Measurements from ENCODE around the gene PSORS1C1. TPM values are rescaled to one million over a fixed set of nuclear protein-coding genes. Genes with fewer than 3 reads are reported as not detected.
A peak's percentile ranks its signal among the peaks of the same experiment; 100 is the strongest.

Gene PSORS1C1
- total and polyA plus RNA-seq, 3 experiments from 2014 or later, result not detected

- Mint-ChIP-seq H3K9me3 (no peaks in the 10 kb centered on the region), H3K36me3 (peaks cover 3 to 35% (median 4%) of the 10 kb centered on the region in 3 donors), H3K27ac (peak overlapping the region in 1 of 8 donors; percentile 29), H3K27me3 (no peaks in the 10 kb centered on the region), H3K4me1 (peaks cover 23 to 35% (median 33%) of the 10 kb centered on the region in 3 donors), H3K4me3 (peak overlapping the region in 4 of 7 donors; percentile 25 to 90 (median 84))
- ChIA-PET POLR2A (no interaction called here), CTCF (no interaction called here)
- no peak overlapping the region for H3K4me3 ChIP-seq (ENCODE audit: low read length)
- no peaks in the 10 kb centered on the region for H3K27me3 ChIP-seq (ENCODE audit: insufficient read depth, low read length, poor library complexity, severe bottlenecking)
- no peak for DNase-seq
- no peaks in the 10 kb centered on the region for H3K9me3 ChIP-seq (ENCODE audit: low read length)
- H3K27ac ChIP-seq (ENCODE audit: low read depth, low read length), result no peak overlapping the region
- peaks cover 4% of the 10 kb centered on the region for H3K36me3 ChIP-seq (ENCODE audit: insufficient read depth, low read length)
- peaks cover 18% of the 10 kb centered on the region for H3K4me1 ChIP-seq (ENCODE audit: insufficient read depth, low read length)
Observed at GRCh38 chr6:31156641-31157040, 42.0 kb downstream of the PSORS1C1 start.

GRCh38 chr6:31157513-31158139 lies 43.0 kb downstream of the PSORS1C1 start, which contains the start of gene CCHCR1:
Gene CCHCR1, minus strand, starts transcription at chr6:31157802. Its CDS starts 202 bp downstream, at chr6:31157600.
- H3K27me3 Mint-ChIP-seq, result no peaks in the 10 kb centered on the region
- H3K4me1 ChIP-seq (ENCODE audit: insufficient read depth, low read length), result peaks cover 18% of the 10 kb centered on the region
- peaks cover 23 to 35% (median 33%) of the 10 kb centered on the region in 3 donors for H3K4me1 Mint-ChIP-seq
- H3K27ac ChIP-seq (ENCODE audit: low read depth, low read length), result peak within 1 kb of the TSS; percentile 70
- POLR2A ChIA-PET, result interaction anchor here (0.5 to 2.0 kb wide), 3 partner anchors 40 to 678 kb away, joined by 3 to 12 read pairs (median 4); no protein-coding TSS in a partner anchor
- H3K9me3 ChIP-seq (ENCODE audit: low read length), result no peaks in the 10 kb centered on the region
- peak within 1 kb of the TSS; percentile 80 to 98 (median 88) for H3K4me3 Mint-ChIP-seq
- CTCF ChIA-PET, result interaction anchor here (0.6 to 1.4 kb wide), 2 partner anchors 12 to 20 kb away, joined by 3 read pairs; no protein-coding TSS in a partner anchor
- H3K9me3 Mint-ChIP-seq, result no peaks in the 10 kb centered on the region
- H3K27me3 ChIP-seq (ENCODE audit: insufficient read depth, low read length, poor library complexity, severe bottlenecking), result no peaks in the 10 kb centered on the region
- H3K4me3 ChIP-seq (ENCODE audit: low read length), result peak within 1 kb of the TSS; percentile 88
- DNase-seq, result no peak
- peak within 1 kb of the TSS; percentile 10 to 96 (median 90) for H3K27ac Mint-ChIP-seq
- H3K36me3 ChIP-seq (ENCODE audit: insufficient read depth, low read length), result peaks cover 4% of the 10 kb centered on the region
- H3K36me3 Mint-ChIP-seq, result peaks cover 4 to 34% (median 6%) of the 10 kb centered on the region in 3 donors

- H3K27me3 Mint-ChIP-seq, result no peaks in the 10 kb centered on the region
- peak within 1 kb of the TSS; percentile 10 to 96 (median 90) for H3K27ac Mint-ChIP-seq
- H3K4me1 Mint-ChIP-seq, result peaks cover 23 to 35% (median 33%) of the 10 kb centered on the region in 3 donors
- no peaks in the 10 kb centered on the region for H3K9me3 ChIP-seq (ENCODE audit: low read length)
- POLR2A ChIA-PET, result interaction anchor here (0.5 to 2.0 kb wide), 4 partner anchors 9 to 678 kb away, joined by 3 to 12 read pairs (median 6); no protein-coding TSS in a partner anchor
- peak within 1 kb of the TSS; percentile 88 for H3K4me3 ChIP-seq (ENCODE audit: low read length)
- peak; percentile 99 to 100 (median 99) for DNase-seq
- peaks cover 18% of the 10 kb centered on the region for H3K4me1 ChIP-seq (ENCODE audit: insufficient read depth, low read length)
- CTCF ChIA-PET, result interaction anchor here (0.6 to 1.4 kb wide), 3 partner anchors 11 to 208 kb away, joined by 3 to 5 read pairs (median 3); no protein-coding TSS in a partner anchor
- peaks cover 4 to 31% (median 4%) of the 10 kb centered on the region in 3 donors for H3K36me3 Mint-ChIP-seq
- peak within 1 kb of the TSS; percentile 70 for H3K27ac ChIP-seq (ENCODE audit: low read depth, low read length)
- H3K36me3 ChIP-seq (ENCODE audit: insufficient read depth, low read length), result peaks cover 4% of the 10 kb centered on the region
- H3K4me3 Mint-ChIP-seq, result peak within 1 kb of the TSS; percentile 80 to 98 (median 88)
- H3K9me3 Mint-ChIP-seq, result no peaks in the 10 kb centered on the region
- H3K27me3 ChIP-seq (ENCODE audit: insufficient read depth, low read length, poor library complexity, severe bottlenecking), result no peaks in the 10 kb centered on the region
Observed at GRCh38 chr6:31158140-31158862, 43.7 kb downstream of the PSORS1C1 start, which contains the start of gene TCF19. Gene TCF19, plus strand, starts transcription at chr6:31158589. Its CDS starts 881 bp downstream, at chr6:31159470.

- H3K36me3 ChIP-seq (ENCODE audit: insufficient read depth, low read length), result peaks cover 4% of the 10 kb centered on the region
- H3K4me3 ChIP-seq (ENCODE audit: low read length), result peak overlapping the region; percentile 88
- peaks cover 4 to 27% (median 4%) of the 10 kb centered on the region in 3 donors for H3K36me3 Mint-ChIP-seq
- ChIA-PET POLR2A (interaction anchor here (0.5 to 2.0 kb wide), 4 partner anchors 10 to 434 kb away, joined by 3 to 12 read pairs (median 5); no protein-coding TSS in a partner anchor), CTCF (interaction anchor here (0.8 to 1.4 kb wide), 5 partner anchors 8 to 207 kb away, joined by 3 to 5 read pairs (median 3); no protein-coding TSS in a partner anchor)
- H3K9me3 Mint-ChIP-seq, result no peaks in the 10 kb centered on the region
- H3K4me3 Mint-ChIP-seq, result peak overlapping the region; percentile 80 to 98 (median 88)
- H3K27ac ChIP-seq (ENCODE audit: low read depth, low read length), result peak overlapping the region; percentile 70
- peak overlapping the region; percentile 22 to 96 (median 90) for H3K27ac Mint-ChIP-seq
- H3K27me3 ChIP-seq (ENCODE audit: insufficient read depth, low read length, poor library complexity, severe bottlenecking), result no peaks in the 10 kb centered on the region
- H3K9me3 ChIP-seq (ENCODE audit: low read length), result no peaks in the 10 kb centered on the region
- no peaks in the 10 kb centered on the region for H3K27me3 Mint-ChIP-seq
- DNase-seq, result peak in 4 of 5 donors; percentile 13 to 64 (median 20)
- peaks cover 18% of the 10 kb centered on the region for H3K4me1 ChIP-seq (ENCODE audit: insufficient read depth, low read length)
- H3K4me1 Mint-ChIP-seq, result peaks cover 23 to 35% (median 33%) of the 10 kb centered on the region in 3 donors
Observed at GRCh38 chr6:31158863-31159855, 44.6 kb downstream of the PSORS1C1 start.

- ChIA-PET POLR2A (no interaction called here), CTCF (no interaction called here)
- Histone ChIP-seq H3K27me3 (ENCODE audit: insufficient read depth, low read length, poor library complexity, severe bottlenecking) (no peaks in the 10 kb centered on the region), H3K36me3 (ENCODE audit: insufficient read depth, low read length) (no peaks in the 10 kb centered on the region), H3K4me1 (ENCODE audit: insufficient read depth, low read length) (peaks cover 18% of the 10 kb centered on the region), H3K9me3 (ENCODE audit: low read length) (no peaks in the 10 kb centered on the region), H3K27ac (ENCODE audit: low read depth, low read length) (no peak overlapping the region), H3K4me3 (ENCODE audit: low read length) (no peak overlapping the region)
- Mint-ChIP-seq H3K27me3 (no peaks in the 10 kb centered on the region), H3K9me3 (no peaks in the 10 kb centered on the region), H3K36me3 (peaks cover 0 to 12% (median 3%) of the 10 kb centered on the region in 3 donors), H3K27ac (peak overlapping the region in 3 of 8 donors; percentile 2 to 75 (median 32)), H3K4me3 (no peak overlapping the region), H3K4me1 (peaks cover 23 to 38% (median 33%) of the 10 kb centered on the region in 3 donors)
- DNase-seq, result no peak
Observed at GRCh38 chr6:31161216-31162126, 46.9 kb downstream of the PSORS1C1 start.

GRCh38 chr6:31162463-31163165 lies 48.0 kb downstream of the PSORS1C1 start:
- Histone ChIP-seq H3K4me1 (ENCODE audit: insufficient read depth, low read length) (peaks cover 13% of the 10 kb centered on the region), H3K9me3 (ENCODE audit: low read length) (no peaks in the 10 kb centered on the region), H3K27me3 (ENCODE audit: insufficient read depth, low read length, poor library complexity, severe bottlenecking) (no peaks in the 10 kb centered on the region), H3K27ac (ENCODE audit: low read depth, low read length) (no peak overlapping the region), H3K36me3 (ENCODE audit: insufficient read depth, low read length) (no peaks in the 10 kb centered on the region), H3K4me3 (ENCODE audit: low read length) (no peak overlapping the region)
- H3K4me1 Mint-ChIP-seq, result peaks cover 16 to 29% (median 25%) of the 10 kb centered on the region in 3 donors
- H3K27ac Mint-ChIP-seq, result peak overlapping the region in 1 of 8 donors; percentile 16
- no peak for DNase-seq
- H3K9me3 Mint-ChIP-seq, result no peaks in the 10 kb centered on the region
- ChIA-PET POLR2A (no interaction called here), CTCF (no interaction called here)
- H3K4me3 Mint-ChIP-seq, result no peak overlapping the region
- no peaks in the 10 kb centered on the region for H3K27me3 Mint-ChIP-seq
- H3K36me3 Mint-ChIP-seq, result peaks cover 0 to 12% (median 3%) of the 10 kb centered on the region in 3 donors

Data from CD8-positive, alpha-beta memory T cell (primary cell).